GM19324 (cell line): Measurements from ENCODE around the gene NBEAL2.

Experiments used
- ATAC-seq: cut with Tn5 transposase; IDR thresholded peaks from one replicate; pipeline ENCODE4 v1.9.1; 2021; ENCODE audit warnings: mild to moderate bottlenecking, moderate library complexity; ENCODE audit not compliant: unreplicated experiment, low FRiP score

The NBEAL2 gene

GRCh38 chr3:46982546-46982945, 3.1 kb downstream of the NBEAL2 start:
- no peak for ATAC-seq

GRCh38 chr3:46984591-46985459, 5.4 kb downstream of the NBEAL2 start:
- ATAC-seq, result no peak

GRCh38 chr3:46985588-46985987, 6.1 kb downstream of the NBEAL2 start:
- no peak for ATAC-seq

GRCh38 chr3:46986055-46986730, 6.7 kb downstream of the NBEAL2 start:
- ATAC-seq, result no peak

- no peak for ATAC-seq
Observed at GRCh38 chr3:46986782-46987310, 7.4 kb downstream of the NBEAL2 start.

GRCh38 chr3:46987319-46987742, 7.9 kb downstream of the NBEAL2 start:
- no peak for ATAC-seq

- no peak for ATAC-seq
Observed at GRCh38 chr3:46987743-46988401, 8.4 kb downstream of the NBEAL2 start.

GRCh38 chr3:46988616-46989015, 9.2 kb downstream of the NBEAL2 start:
- ATAC-seq, result no peak

- ATAC-seq, result no peak
Observed at GRCh38 chr3:46989146-46989810, 9.8 kb downstream of the NBEAL2 start.

- no peak for ATAC-seq
Observed at GRCh38 chr3:46990573-46991374, 11.3 kb downstream of the NBEAL2 start.

GRCh38 chr3:46991406-46992165, 12.1 kb downstream of the NBEAL2 start:
- no peak for ATAC-seq

- no peak for ATAC-seq
Observed at GRCh38 chr3:46992231-46992630, 12.8 kb downstream of the NBEAL2 start.

GRCh38 chr3:46993292-46993691, 13.8 kb downstream of the NBEAL2 start:
- ATAC-seq, result no peak

GRCh38 chr3:46993986-46994385, 14.5 kb downstream of the NBEAL2 start:
- ATAC-seq, result no peak

GRCh38 chr3:46994801-46995731, 15.6 kb downstream of the NBEAL2 start:
- ATAC-seq, result no peak

GRCh38 chr3:46995901-46996562, 16.6 kb downstream of the NBEAL2 start:
- no peak for ATAC-seq

GRCh38 chr3:46996689-46997452, 17.4 kb downstream of the NBEAL2 start:
- no peak for ATAC-seq
